GM21390 (cell line): ENCODE measurements around the gene CNTN5.

ENCODE experiments used
- ATAC-seq: cut with Tn5 transposase; IDR thresholded peaks from one replicate; pipeline ENCODE4 v1.9.1; 2021; ENCODE audit not compliant: unreplicated experiment

The CNTN5 gene

GRCh38 chr11:100013011-100013410 is 992.3 kb downstream of the CNTN5 start:
- no peak for ATAC-seq

- ATAC-seq: no peak
These were observed 1011.2 kb downstream of the CNTN5 start for GRCh38 chr11:100031973-100032372.

GRCh38 chr11:100061006-100061405 is 1040.3 kb downstream of the CNTN5 start:
- no peak for ATAC-seq

GRCh38 chr11:100066399-100066798 is 1045.7 kb downstream of the CNTN5 start:
- no peak for ATAC-seq

GRCh38 chr11:100068116-100068515 is 1047.4 kb downstream of the CNTN5 start:
- no peak for ATAC-seq

GRCh38 chr11:100072131-100072530 is 1051.4 kb downstream of the CNTN5 start:
- no peak for ATAC-seq

GRCh38 chr11:100080381-100080780 is 1059.6 kb downstream of the CNTN5 start:
- ATAC-seq: no peak

- no peak for ATAC-seq
These were observed 1060.1 kb downstream of the CNTN5 start for GRCh38 chr11:100080821-100081220.

- ATAC-seq: no peak
These were observed 1072.9 kb downstream of the CNTN5 start for GRCh38 chr11:100093698-100094097.

GRCh38 chr11:100094121-100094865 is 1073.5 kb downstream of the CNTN5 start:
- ATAC-seq: no peak

GRCh38 chr11:100095809-100096208 is 1075.1 kb downstream of the CNTN5 start:
- ATAC-seq: no peak

GRCh38 chr11:100098560-100098959 is 1077.8 kb downstream of the CNTN5 start:
- ATAC-seq: no peak

- ATAC-seq: no peak
These were observed 1084.7 kb downstream of the CNTN5 start for GRCh38 chr11:100105255-100105981.

GRCh38 chr11:100105982-100106358 is 1085.2 kb downstream of the CNTN5 start:
- ATAC-seq: no peak

GRCh38 chr11:100119176-100119575 is 1098.4 kb downstream of the CNTN5 start:
- no peak for ATAC-seq

GRCh38 chr11:100133114-100133513 is 1112.4 kb downstream of the CNTN5 start:
- ATAC-seq: no peak

- ATAC-seq: no peak
These were observed 1120.5 kb downstream of the CNTN5 start for GRCh38 chr11:100141201-100141600.

- no peak for ATAC-seq
These were observed 1131.2 kb downstream of the CNTN5 start for GRCh38 chr11:100151944-100152343.

GRCh38 chr11:100152766-100153165 is 1132.0 kb downstream of the CNTN5 start:
- ATAC-seq: no peak

GRCh38 chr11:100163471-100163870 is 1142.7 kb downstream of the CNTN5 start:
- no peak for ATAC-seq

- ATAC-seq: no peak
These were observed 1154.1 kb downstream of the CNTN5 start for GRCh38 chr11:100174881-100175280.

GRCh38 chr11:100176456-100176855 is 1155.7 kb downstream of the CNTN5 start:
- ATAC-seq: no peak
